ENCODE results near the gene SARM1. TPM values are rescaled to one million over a fixed set of nuclear protein-coding genes. Genes with fewer than 3 reads are reported as not detected.

Gene SARM1
- total and polyA plus RNA-seq, 4 donors, result 9.3 to 24.6 (median 9.8) TPM

GRCh38 chr17:28397687-28398279, 26.3 kb downstream of the SARM1 start:
- WGBS, 2 donors, result 79 to 90% methylated on average over 7 of the region's 7 CpGs
- no peak overlapping the region for H3K9ac ChIP-seq (ENCODE audit: insufficient read depth in 1 of 2, low read length in 2 of 2)
- TF ChIP-seq CTCF (IDR thresholded peaks at IDR 0.05; ENCODE audit: control extremely low read depth, extremely low read depth), result no peak

GRCh38 chr17:28398280-28398981, 26.9 kb downstream of the SARM1 start:
- Histone ChIP-seq H3K9me3 (ENCODE audit: control insufficient read depth in 4 of 4, insufficient read depth in 3 of 4, low read length in 3 of 4) (no peaks in the 10 kb centered on the region), H3K4me3 (no peak overlapping the region), H3K36me3 (ENCODE audit: control insufficient read depth in 4 of 4, insufficient read depth in 4 of 4, low read length in 4 of 4) (peaks cover 0 to 27% (median 6%) of the 10 kb centered on the region in 4 donors), H3K27ac (ENCODE audit: low read depth in 1 of 2, low read length in 1 of 2) (no peak overlapping the region), H3K4me1 (ENCODE audit: control insufficient read depth in 5 of 5, insufficient read depth in 5 of 5, low read length in 5 of 5) (no peaks in the 10 kb centered on the region), H3K27me3 (ENCODE audit: control insufficient read depth in 3 of 3, insufficient read depth in 3 of 3, low read length in 2 of 3) (no peaks in the 10 kb centered on the region), H3K9ac (ENCODE audit: insufficient read depth in 1 of 2, low read length in 2 of 2) (no peak overlapping the region)
- ATAC-seq (ENCODE audit: insufficient read depth, low FRiP score), result no peak
- 69 to 72% methylated on average over 6 of the region's 6 CpGs for WGBS, 2 donors
- DNase-seq, result no peak
- TF ChIP-seq CTCF (IDR thresholded peaks at IDR 0.05; ENCODE audit: control extremely low read depth, extremely low read depth), result no peak

More at GRCh38 chr17:28397687-28398279, 26.3 kb downstream of the SARM1 start:
- no peak overlapping the region for H3K4me3 ChIP-seq
- H3K36me3 ChIP-seq (ENCODE audit: control insufficient read depth in 4 of 4, insufficient read depth in 4 of 4, low read length in 4 of 4), result peaks cover 0 to 27% (median 6%) of the 10 kb centered on the region in 4 donors
- H3K9me3 ChIP-seq (ENCODE audit: control insufficient read depth in 4 of 4, insufficient read depth in 3 of 4, low read length in 3 of 4), result no peaks in the 10 kb centered on the region
- H3K27ac ChIP-seq (ENCODE audit: low read depth in 1 of 2, low read length in 1 of 2), result no peak overlapping the region
- ATAC-seq (ENCODE audit: insufficient read depth, low FRiP score) (no peak), DNase-seq (no peak)
- H3K4me1 ChIP-seq (ENCODE audit: control insufficient read depth in 5 of 5, insufficient read depth in 5 of 5, low read length in 5 of 5), result no peaks in the 10 kb centered on the region
- no peaks in the 10 kb centered on the region for H3K27me3 ChIP-seq (ENCODE audit: control insufficient read depth in 3 of 3, insufficient read depth in 3 of 3, low read length in 2 of 3)

DNA sequence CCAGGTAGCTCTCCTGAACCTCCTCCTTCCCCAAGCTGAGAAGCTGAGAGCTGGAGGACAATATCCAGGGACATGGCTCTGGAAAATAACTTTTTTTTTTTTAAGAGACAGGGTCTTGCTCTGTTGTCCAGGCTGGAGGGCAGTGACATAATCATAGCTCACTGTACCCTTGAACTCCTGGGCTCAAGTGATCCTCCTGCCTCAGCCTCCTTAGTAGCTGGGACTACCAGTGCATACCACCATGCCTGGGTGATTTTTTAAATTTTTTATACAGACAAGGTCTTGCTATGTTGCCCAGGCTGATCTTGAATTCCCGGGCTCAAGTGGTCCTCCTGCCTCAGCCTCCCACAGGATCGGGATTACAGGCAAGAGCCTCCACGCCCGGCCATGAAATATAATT, 28.3 kb downstream of the SARM1 start:
- Histone ChIP-seq H3K4me1 (ENCODE audit: control insufficient read depth in 5 of 5, insufficient read depth in 5 of 5, low read length in 5 of 5) (peaks cover 0 to 3% (median 0%) of the 10 kb centered on the region in 5 donors), H3K27ac (ENCODE audit: low read depth in 1 of 2, low read length in 1 of 2) (no peak overlapping the region), H3K36me3 (ENCODE audit: control insufficient read depth in 4 of 4, insufficient read depth in 4 of 4, low read length in 4 of 4) (peaks cover 0 to 24% (median 6%) of the 10 kb centered on the region in 4 donors), H3K27me3 (ENCODE audit: control insufficient read depth in 3 of 3, insufficient read depth in 3 of 3, low read length in 2 of 3) (no peaks in the 10 kb centered on the region), H3K9ac (ENCODE audit: insufficient read depth in 1 of 2, low read length in 2 of 2) (no peak overlapping the region), H3K9me3 (ENCODE audit: control insufficient read depth in 4 of 4, insufficient read depth in 3 of 4, low read length in 3 of 4) (no peaks in the 10 kb centered on the region), H3K4me3 (no peak overlapping the region)
- ATAC-seq (ENCODE audit: insufficient read depth, low FRiP score), result no peak
- WGBS, 2 donors, result 92 to 96% methylated on average over 4 of the region's 4 CpGs
- DNase-seq, result no peak
- TF ChIP-seq CTCF (IDR thresholded peaks at IDR 0.05; ENCODE audit: control extremely low read depth, extremely low read depth), result no peak
